ENCODE results near the gene DSCAM.

The DSCAM gene

GRCh38 chr21:40769231-40769630 lies 77.7 kb downstream of the DSCAM start:
- no peak for DNase-seq (ENCODE audit: low read depth)
- H3K4me3 ChIP-seq (ENCODE audit: low read length): no peak overlapping the region
- no peak for TF ChIP-seq CTCF (conservative IDR thresholded peaks at IDR 0.05; ENCODE audit: low read length)

DNA sequence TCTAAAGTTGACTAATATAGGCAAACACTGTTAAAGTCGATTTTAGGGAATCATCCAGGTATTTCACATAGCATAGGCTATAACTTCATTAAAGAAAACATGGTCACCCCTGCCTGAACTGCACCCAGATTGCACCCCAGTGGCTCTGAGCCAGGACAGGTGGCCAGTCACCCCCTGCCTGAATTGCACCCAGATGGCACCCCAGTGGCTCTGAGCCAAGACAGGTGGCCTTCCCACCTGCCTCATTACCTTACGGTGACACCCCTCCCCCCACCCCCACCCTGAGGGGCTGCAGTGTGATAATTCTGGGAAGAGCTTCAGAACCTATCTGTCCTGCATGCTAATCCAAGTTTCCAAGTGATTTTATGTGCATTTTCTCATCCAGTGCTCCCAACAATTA lies 78.9 kb downstream of the DSCAM start:
- no peak for TF ChIP-seq CTCF (conservative IDR thresholded peaks at IDR 0.05; ENCODE audit: low read length)
- H3K4me3 ChIP-seq (ENCODE audit: low read length): no peak overlapping the region
- no peak for DNase-seq (ENCODE audit: low read depth)

DNA sequence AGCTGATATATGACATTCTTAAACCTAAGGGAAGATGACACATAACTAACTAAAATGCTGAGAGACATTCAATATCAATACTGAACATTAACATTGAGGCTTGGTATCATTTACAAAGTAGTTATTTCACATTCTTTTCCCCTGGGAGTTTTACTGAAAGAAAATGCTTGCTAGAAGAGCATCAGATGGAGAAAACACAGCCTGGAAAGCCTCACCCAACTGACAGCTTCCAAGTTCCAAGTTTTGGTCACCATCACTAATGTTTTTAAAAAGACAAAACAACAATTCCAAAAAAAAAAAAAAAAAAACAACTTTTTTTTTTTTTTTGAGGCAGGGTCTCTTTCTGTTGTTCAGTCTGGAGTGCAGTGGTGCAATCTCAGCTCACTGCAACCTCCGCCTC lies 80.6 kb downstream of the DSCAM start:
- no peak for TF ChIP-seq CTCF (conservative IDR thresholded peaks at IDR 0.05; ENCODE audit: low read length)
- no peak for DNase-seq (ENCODE audit: low read depth)
- no peak overlapping the region for H3K4me3 ChIP-seq (ENCODE audit: low read length)

DNA sequence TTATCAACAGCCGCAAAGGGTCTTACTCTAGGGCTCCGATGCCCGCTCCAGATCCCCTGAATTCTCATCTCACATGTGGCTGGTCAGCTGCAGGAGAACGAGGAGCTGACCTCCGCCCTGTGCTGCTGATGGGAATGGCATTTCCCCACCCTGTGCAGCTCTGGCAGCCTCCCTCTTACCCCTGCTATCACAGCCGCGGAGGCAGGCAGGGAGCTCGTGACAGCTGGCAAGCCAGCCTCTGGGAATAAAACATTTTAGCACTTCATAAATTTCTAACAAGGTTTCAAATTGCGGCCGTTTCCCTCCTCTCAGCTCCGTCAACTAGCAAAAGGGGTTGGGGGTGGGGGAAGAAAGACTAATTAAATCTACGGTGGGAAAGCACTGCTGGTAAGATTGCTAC lies 81.1 kb downstream of the DSCAM start:
- H3K4me3 ChIP-seq (ENCODE audit: low read length): no peak overlapping the region
- no peak for DNase-seq (ENCODE audit: low read depth)
- no peak for TF ChIP-seq CTCF (conservative IDR thresholded peaks at IDR 0.05; ENCODE audit: low read length)

DNA sequence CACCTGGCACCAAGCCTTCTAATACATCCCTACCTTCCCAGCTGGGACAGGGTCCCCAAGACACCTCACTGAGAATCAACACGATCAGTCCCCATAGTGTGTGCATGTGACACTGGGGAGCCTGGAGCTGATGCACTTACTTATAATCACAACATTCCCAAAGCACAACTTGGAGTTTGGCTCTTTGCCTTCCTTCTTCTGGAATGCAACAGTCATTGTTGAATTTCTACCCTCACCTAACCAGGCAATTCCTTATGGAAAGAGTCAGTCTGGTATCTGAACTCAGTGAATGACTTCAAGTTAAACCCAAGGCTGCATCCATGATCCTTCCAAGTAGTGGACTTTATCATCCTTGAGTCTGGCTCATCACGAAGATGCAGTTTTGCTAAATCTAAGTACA lies 86.1 kb downstream of the DSCAM start:
- H3K4me3 ChIP-seq (ENCODE audit: low read length): no peak overlapping the region
- no peak for TF ChIP-seq CTCF (conservative IDR thresholded peaks at IDR 0.05; ENCODE audit: low read length)
- peak; percentile 11 for DNase-seq (ENCODE audit: low read depth)

- no peak overlapping the region for H3K4me3 ChIP-seq (ENCODE audit: low read length)
- no peak for DNase-seq (ENCODE audit: low read depth)
- no peak for TF ChIP-seq CTCF (conservative IDR thresholded peaks at IDR 0.05; ENCODE audit: low read length)
Measured at GRCh38 chr21:40759061-40759460, 87.9 kb downstream of the DSCAM start.

DNA sequence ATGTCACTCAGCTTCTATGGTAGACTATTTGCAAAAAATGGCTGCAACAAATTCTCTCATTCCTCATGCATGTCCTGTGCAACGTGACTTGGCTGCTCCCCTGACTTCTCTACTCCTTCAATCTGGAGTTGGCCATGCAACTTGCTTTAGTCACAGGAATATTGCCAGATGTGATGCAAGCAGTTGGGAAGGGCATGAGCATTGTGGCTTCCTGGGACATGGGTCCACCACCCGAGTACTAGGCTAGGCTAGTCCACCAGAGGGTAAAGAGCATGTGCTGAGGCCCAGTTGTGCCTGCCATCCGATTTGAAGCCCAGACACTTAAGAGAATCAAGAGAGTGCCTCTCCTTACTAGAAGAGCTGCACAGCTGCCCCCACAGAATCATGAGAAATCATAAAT lies 89.6 kb downstream of the DSCAM start:
- TF ChIP-seq CTCF (conservative IDR thresholded peaks at IDR 0.05; ENCODE audit: low read length): no peak
- DNase-seq (ENCODE audit: low read depth): no peak
- no peak overlapping the region for H3K4me3 ChIP-seq (ENCODE audit: low read length)

Measured in AG10803 (cell line).